Neural progenitor cell (in vitro differentiated cells): ENCODE measurements around the gene PRKAB2.

Experiments used
- EZH2 ChIP-seq: fragments of 200-600 bp; sonication (generic); IDR thresholded peaks from 2 replicates; pipeline ENCODE4 v1.6.1; 2017; ENCODE audit warnings: antibody characterized with exemption, mild to moderate bottlenecking, moderate library complexity
- TF ChIP-seq, protein P1 (sequence below): fragments of 200-600 bp; sonication (generic); IDR thresholded peaks from 2 replicates; pipeline ENCODE4 v1.5.1; 2017; ENCODE audit warnings: antibody characterized with exemption, mild to moderate bottlenecking

DNA sequence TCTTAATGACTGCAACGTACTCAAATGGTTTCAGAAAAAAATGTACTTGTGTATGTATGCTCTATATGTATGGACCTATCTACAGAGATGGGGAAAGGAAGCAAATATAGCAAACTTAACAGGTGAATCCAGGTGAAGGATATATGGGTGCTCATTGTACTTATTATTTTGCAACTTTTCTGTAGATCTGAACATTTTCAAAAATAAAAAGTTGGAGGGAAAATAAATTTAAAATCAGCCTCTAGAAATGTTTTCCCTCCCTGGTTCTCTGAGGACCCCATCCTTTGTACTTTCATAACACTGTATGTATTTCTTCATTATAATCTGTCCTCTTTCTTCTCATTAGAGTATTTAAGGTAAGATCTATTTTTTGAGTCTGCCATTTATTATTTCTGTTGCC, 34.9 kb upstream of the PRKAB2 start:
- TF ChIP-seq, protein P1, sequence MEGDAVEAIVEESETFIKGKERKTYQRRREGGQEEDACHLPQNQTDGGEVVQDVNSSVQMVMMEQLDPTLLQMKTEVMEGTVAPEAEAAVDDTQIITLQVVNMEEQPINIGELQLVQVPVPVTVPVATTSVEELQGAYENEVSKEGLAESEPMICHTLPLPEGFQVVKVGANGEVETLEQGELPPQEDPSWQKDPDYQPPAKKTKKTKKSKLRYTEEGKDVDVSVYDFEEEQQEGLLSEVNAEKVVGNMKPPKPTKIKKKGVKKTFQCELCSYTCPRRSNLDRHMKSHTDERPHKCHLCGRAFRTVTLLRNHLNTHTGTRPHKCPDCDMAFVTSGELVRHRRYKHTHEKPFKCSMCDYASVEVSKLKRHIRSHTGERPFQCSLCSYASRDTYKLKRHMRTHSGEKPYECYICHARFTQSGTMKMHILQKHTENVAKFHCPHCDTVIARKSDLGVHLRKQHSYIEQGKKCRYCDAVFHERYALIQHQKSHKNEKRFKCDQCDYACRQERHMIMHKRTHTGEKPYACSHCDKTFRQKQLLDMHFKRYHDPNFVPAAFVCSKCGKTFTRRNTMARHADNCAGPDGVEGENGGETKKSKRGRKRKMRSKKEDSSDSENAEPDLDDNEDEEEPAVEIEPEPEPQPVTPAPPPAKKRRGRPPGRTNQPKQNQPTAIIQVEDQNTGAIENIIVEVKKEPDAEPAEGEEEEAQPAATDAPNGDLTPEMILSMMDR, result no peak
- TF ChIP-seq EZH2, result no peak
